ENCODE data around the gene WDR62. TPM values are rescaled to one million over a fixed set of nuclear protein-coding genes. Genes with fewer than 3 reads are reported as not detected.

The WDR62 gene
- 0.52 and 1.3 TPM in 2 replicates for total RNA-seq

GRCh38 chr19:36054733-36055686, at the start of gene WDR62:
Gene WDR62, plus strand, starts transcription at chr19:36054897. Its CDS starts 75 bp downstream, at chr19:36054972.

GRCh38 chr19:36008336-36008978, 46.2 kb upstream of the WDR62 start, which contains the start of gene SYNE4:
Gene SYNE4, minus strand, starts transcription at chr19:36008813. Its CDS starts 132 bp downstream, at chr19:36008681.

GRCh38 chr19:36014012-36014924, 40.4 kb upstream of the WDR62 start, which contains the start of gene ALKBH6:
Gene ALKBH6, minus strand, starts transcription at chr19:36014213. Its CDS starts 816 bp downstream, at chr19:36013397.

GRCh38 chr19:36032251-36033104, 22.2 kb upstream of the WDR62 start, which contains the start of gene CLIP3:
Gene CLIP3, minus strand, starts transcription at chr19:36032873. Its CDS starts 516 bp downstream, at chr19:36032357.

GRCh38 chr19:36054119-36054732, 471 bp upstream of the WDR62 start, which contains the start of gene THAP8:
Gene THAP8, minus strand, starts transcription at chr19:36054285. Its CDS starts 68 bp downstream, at chr19:36054217.

GRCh38 chr19:36110487-36111199, 55.9 kb downstream of the WDR62 start, which contains the start of gene OVOL3:
Gene OVOL3, plus strand, starts transcription at chr19:36111143. Its CDS starts 60 bp downstream, at chr19:36111203.

GRCh38 chr19:36114721-36115452, 60.2 kb downstream of the WDR62 start, which contains the start of gene POLR2I:
Gene POLR2I, minus strand, starts transcription at chr19:36114875. Its CDS starts 19 bp downstream, at chr19:36114856.

GRCh38 chr19:36115453-36116343, 61.0 kb downstream of the WDR62 start, which contains the start of gene TBCB:
Gene TBCB, plus strand, starts transcription at chr19:36115468. Its CDS starts 93 bp downstream, at chr19:36115561.

GRCh38 chr19:36139473-36140303, 85.0 kb downstream of the WDR62 start, which contains the start of gene CAPNS1:
Gene CAPNS1, plus strand, starts transcription at chr19:36140066. Its CDS starts 946 bp downstream, at chr19:36141012.

GRCh38 chr19:36152352-36153091, 97.8 kb downstream of the WDR62 start, which contains the start of gene COX7A1:
Gene COX7A1, minus strand, starts transcription at chr19:36152447. Its CDS starts 40 bp downstream, at chr19:36152407.

Other genes with a start within 250 kb of the WDR62 start
- not detected in 2 replicates for gene PRODH2, start 242.1 kb upstream of the WDR62 start, total RNA-seq
- gene NPHS1, start 202.4 kb upstream of the WDR62 start, total RNA-seq: 0.16 TPM in 1 of 2 replicates, not detected in the other
- gene KIRREL2, start 198.0 kb upstream of the WDR62 start, total RNA-seq: 0.09 TPM in 1 of 2 replicates, not detected in the other
- gene APLP1, start 186.3 kb upstream of the WDR62 start, total RNA-seq: 6.0 and 11.0 TPM in 2 replicates
- gene NFKBID, start 154.4 kb upstream of the WDR62 start, total RNA-seq: 2.2 and 4.9 TPM in 2 replicates
- 2.5 and 3.2 TPM in 2 replicates for gene HCST, start 152.4 kb upstream of the WDR62 start, total RNA-seq
- not detected in 2 replicates for gene TYROBP, start 146.6 kb upstream of the WDR62 start, total RNA-seq
- gene LRFN3, start 118.5 kb upstream of the WDR62 start, total RNA-seq: 1.4 and 1.6 TPM in 2 replicates
- 10.5 and 11.5 TPM in 2 replicates for gene SDHAF1, start 59.7 kb upstream of the WDR62 start, total RNA-seq
- gene SYNE4, start 46.1 kb upstream of the WDR62 start, total RNA-seq: 0.16 TPM in 1 of 2 replicates, not detected in the other
- 9.3 and 13.6 TPM in 2 replicates for gene ALKBH6, start 40.7 kb upstream of the WDR62 start, total RNA-seq
- 13.6 and 25.6 TPM in 2 replicates for gene CLIP3, start 22.0 kb upstream of the WDR62 start, total RNA-seq
- gene THAP8, start 612 bp upstream of the WDR62 start, total RNA-seq: 0.94 and 1.7 TPM in 2 replicates
- not detected in 2 replicates for gene OVOL3, start 56.2 kb downstream of the WDR62 start, total RNA-seq
- gene POLR2I, start 60.0 kb downstream of the WDR62 start, total RNA-seq: 98.5 and 125 TPM in 2 replicates
- 267 and 275 TPM in 2 replicates for gene TBCB, start 60.6 kb downstream of the WDR62 start, total RNA-seq
- gene CAPNS1, start 85.2 kb downstream of the WDR62 start, total RNA-seq: 499 and 549 TPM in 2 replicates
- gene COX7A1, start 97.5 kb downstream of the WDR62 start, total RNA-seq: 31.8 and 36.7 TPM in 2 replicates
- gene ZNF565, start 159.8 kb downstream of the WDR62 start, total RNA-seq: 5.4 and 8.6 TPM in 2 replicates
- 68.6 and 80.4 TPM in 2 replicates for gene ZNF146, start 160.2 kb downstream of the WDR62 start, total RNA-seq